GM20431 (cell line): Measurements from ENCODE around the gene KCNA4.
"Not testable (repeated sequence)": the region's sequence is repeated elsewhere in the genome, so short reads cannot be mapped to it uniquely, and the experiment has no call there.

Experiments
- in situ Hi-C: fragments of 300-500 bp; cut with MseI, MboI; formaldehyde crosslinking; loops from one replicate; pipeline ENCODE4 v1.15.0; 2020; ENCODE audit warnings: low sequenced_read_pairs; ENCODE audit not compliant: unreplicated experiment

KCNA4 gene

DNA sequence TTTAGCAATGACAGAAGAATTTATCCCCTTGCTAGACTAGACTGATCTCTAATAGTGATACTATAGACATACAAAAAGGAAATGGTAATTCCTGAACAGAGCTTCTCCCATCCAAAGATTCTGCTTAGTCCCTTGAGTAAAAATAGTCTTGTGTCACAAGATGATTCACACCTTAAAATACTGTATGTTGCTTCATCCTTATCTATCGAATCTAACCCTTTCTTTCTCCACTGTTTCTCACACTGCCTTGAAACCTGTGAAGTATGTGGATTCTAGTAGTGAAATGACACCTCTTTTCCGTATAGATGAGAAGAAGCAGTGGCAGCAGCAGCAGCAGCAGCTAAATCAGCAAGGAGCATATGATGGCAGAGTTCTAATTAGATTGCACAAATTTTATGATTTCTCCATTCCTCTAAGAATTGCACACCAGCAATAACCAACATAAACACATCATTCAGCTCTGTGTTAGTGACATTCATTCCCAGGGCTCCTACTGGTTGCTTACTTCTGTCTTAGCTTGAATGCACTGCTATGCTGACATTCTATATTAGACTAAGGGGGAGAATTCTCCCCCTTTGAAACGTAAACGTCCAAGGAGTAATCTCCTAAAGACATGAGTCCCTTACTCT lies 14.6 kb downstream of the KCNA4 start:
- in situ Hi-C loops: no loop called here

DNA sequence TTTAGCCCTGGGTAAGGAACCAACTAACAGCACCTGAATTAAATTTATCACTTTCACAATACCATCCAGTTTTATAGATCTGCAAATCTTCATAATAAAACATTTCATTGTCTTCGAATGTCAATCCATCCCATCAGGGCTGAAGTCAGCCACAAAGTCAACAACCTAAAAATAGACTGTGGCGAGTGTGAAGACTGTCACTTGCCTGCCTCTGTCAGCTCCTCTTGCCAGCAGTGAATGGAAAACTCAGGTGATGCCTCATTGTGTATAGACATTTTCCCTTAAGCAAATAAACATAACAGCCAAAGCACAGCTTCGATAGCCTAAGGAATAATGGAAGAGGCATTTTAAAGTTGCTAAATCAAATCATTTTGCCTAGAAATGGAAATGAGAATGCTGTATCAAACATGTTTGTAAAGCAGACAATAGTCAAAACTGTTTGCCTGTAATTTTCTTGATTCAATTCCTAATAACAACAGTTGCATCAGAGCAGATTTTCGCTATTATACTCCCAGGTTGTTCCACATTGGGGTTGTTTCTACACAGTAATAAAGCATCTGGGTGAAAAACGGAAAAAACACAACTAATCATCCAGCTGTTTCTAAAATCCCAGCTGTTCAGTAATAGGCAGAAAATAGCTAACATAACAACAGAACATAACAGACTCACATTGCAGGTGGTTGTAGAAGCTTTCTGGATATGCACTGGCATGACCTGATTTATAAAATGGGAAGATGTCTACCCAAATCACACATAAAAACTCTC lies 15.7 kb downstream of the KCNA4 start:
- in situ Hi-C loops: no loop called here

GRCh38 chr11:29996016-29996415 lies 20.8 kb downstream of the KCNA4 start:
- in situ Hi-C loops: no loop called here

DNA sequence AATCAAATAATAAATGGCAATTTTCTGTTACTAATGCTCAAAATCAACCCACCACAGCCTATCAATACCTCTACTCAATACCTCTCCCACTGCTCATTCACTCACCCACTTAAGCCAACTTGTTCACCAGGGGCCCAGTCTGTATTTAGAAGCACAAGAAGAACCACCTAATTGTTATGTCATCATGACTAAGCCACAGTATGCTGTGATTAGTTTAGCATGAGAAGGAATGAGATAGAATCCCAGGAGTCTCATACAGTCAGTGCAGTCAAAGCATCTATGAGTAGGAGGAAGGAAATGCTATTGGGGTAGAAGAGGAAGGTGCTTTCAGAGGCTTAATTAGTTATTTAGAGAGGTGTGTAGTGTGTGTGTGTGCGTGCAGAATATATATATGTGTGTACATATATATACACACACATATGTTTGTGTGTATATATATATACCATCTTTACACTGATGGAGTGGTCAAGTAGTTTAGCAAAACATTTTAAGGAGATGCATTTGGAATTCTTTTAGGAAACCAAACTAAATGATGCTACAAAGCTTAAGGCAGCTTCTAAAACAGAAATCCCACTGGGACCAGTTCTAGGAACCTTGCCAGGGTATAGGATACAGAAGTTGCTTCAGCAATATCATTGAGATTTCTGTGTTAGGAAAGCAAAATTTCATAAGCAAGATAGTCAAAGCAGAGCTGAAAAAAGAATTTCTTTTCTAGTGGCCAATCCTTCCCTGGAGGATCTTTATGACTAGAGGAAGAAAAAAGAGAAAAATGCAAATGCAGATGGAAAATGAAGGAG lies 27.5 kb downstream of the KCNA4 start:
- in situ Hi-C loops: no loop called here

- in situ Hi-C loops: no loop called here
Measured at GRCh38 chr11:29985248-29985647, 31.6 kb downstream of the KCNA4 start.

GRCh38 chr11:29984544-29984943 lies 32.3 kb downstream of the KCNA4 start:
- in situ Hi-C loops: no loop called here

DNA sequence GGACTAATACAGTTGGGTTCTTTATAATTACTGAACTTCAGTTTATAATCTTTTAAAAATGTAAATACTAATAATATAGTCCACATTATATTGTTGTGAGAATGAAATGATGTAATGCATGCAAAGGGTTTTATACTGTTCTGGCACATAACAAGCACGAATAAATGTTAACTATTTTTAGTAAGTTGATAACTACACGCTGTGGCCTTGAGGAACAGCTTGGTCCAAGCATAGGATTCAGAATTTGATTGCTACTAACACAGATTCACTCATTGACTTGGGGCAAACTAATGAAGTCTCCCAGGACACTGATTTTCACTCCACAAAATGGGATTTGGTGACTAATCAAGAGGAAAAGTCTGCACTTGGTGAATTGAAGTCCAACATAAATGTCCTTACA lies 38.3 kb downstream of the KCNA4 start:
- in situ Hi-C loops: no loop called here

DNA sequence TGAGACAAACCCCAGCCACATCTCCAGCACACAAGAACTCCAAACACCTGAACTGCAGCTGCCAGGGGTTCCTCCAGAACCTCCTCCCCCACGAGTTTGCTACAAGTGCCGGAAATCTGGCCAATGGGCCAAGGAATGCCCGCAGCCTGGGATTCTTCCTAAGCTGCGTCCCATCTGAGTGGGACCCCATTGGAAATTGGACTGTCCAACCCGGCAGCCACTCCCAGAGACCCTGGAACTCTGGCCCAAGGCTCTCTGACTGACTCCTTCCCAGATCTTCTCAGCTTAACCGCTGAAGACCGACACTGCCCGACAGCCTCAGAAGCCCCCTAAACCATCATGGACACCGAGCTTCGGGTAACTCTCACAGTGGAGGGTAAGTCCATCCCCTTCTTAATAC lies 41.2 kb downstream of the KCNA4 start:
- in situ Hi-C loops: not testable (repeated sequence)

DNA sequence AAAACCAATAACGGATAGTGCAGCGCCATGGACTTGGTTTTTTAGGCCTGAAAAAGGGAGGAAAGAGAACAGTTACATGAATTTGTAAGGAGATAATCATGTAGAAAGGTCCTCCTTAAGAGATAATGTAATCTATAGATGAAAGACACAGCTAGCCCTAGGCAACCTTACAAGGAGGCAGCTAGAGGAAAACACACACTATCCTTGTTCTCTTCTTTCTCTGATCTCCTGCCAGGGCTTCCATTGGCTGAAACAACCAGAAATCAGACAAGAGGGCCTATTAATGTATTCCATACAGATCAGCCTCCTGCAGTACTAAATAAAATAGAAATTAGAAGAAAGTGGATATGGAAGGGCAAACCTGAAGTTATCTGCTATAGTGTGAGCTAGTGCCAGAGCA lies 53.0 kb downstream of the KCNA4 start:
- in situ Hi-C loops: no loop called here

GRCh38 chr11:29963036-29963435 lies 53.8 kb downstream of the KCNA4 start:
- in situ Hi-C loops: no loop called here

DNA sequence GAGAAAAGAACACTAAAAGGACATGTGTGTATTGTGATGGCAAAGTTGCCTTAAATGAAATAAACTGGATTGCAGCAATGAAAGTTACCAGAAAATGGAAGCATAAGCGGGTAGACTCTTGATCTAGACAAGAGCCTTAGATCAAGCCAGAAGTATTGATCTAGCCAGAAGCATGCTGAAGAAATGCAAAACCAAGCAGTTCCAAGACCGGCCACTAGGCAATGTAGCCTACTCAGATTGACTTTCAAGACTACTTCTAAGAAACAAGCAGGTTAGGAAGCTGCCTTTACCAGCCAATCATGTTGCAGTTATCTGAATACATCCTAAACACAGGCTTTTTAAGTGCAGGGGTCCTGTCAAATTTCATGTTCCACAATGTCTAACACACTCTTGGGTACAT lies 54.6 kb downstream of the KCNA4 start:
- in situ Hi-C loops: no loop called here
